NAMALWA (cell line): ENCODE data around the gene PIGQ.

Source experiments
- DNase-seq: peaks from one replicate; pipeline ENCODE4 v3.0.0-alpha.2; 2015; ENCODE audit warnings: low spot score

The PIGQ gene

DNA sequence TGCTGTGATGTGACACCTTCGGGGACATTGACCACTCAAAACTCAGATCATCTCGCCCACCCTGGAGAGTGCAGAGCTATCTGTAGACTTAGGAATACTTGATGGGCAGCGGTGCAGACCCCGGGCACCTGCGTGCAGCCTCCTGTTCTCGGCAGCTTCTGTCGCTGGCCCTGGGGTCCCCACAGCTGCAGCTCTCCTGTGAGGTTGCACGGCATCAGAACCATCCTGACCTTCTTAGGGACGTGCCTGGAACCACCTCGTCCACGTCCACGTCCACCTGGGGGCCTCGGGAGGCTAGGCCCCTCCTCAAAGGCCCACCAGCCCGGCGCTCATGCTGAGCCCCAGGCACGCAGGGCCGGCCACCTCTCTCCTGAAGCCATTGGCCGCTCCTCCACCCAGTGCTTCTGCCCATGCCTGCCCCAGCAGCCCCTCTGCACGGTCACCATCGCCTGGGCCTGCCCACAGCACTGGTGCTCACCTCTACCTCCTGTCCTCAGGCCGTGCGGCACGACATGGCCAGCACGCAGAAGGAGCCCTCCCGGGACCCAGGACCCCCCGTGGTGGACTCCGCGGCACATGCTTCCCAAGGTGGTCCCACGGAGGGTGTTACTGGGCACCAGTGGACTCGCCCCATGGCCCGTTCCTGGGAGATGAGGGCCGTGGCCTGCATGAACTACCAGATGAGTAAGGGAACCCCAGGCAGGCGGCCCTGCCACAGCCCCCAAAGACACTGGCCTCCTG is 58.7 kb downstream of the PIGQ start:
- DNase-seq, result no peak

DNA sequence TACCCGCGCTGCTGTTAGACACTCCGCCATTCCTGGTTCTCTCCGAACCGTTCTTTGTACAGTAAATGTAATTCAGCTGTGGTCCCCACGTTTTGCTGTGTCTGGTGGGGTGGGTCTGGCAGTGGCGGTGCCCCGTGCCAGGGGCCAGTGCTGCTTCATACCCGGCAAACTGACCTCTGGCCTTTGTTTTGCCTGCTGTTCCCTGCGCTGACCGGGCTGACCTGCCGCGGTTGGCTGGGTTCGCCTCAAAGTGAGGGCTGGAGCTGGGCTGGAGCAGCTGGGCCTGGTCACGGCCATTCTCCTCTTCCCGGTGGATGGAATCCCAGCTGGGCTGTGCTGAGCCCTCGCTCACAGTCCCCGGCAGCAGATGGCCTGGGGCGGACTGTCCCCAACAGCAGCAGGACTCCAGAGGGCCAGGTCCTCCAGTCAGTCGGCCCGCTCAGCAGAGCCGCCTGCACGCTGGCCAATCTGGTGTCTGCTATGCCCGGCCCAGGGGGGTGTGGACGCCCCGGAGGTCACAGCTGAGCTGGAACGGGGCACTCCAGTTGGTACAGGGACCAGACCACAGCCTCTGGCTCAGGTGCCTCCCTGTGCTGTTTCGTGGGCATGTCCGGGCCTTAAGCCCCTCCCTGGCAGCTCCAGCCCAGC is 59.5 kb downstream of the PIGQ start:
- no peak for DNase-seq

DNA sequence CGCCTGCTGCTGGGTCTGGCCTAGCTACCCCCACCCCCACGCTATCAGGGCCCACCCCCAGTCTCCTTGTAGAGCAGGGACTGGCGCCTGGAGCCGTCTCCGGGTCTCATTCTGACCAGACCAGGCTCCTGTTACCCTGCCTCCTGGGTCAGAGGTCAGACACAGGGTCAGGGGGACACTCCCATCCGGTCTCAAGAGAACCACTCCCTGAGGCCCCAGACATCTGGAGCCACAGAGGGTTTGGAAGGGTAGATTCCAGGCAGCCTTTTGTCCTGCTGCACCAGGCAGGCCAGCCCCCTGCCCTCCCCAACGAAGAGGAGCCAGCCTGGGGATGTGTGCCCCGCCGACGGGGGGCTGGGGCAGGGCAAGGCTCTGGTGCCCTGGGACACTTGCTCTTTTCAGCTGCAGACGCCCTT is 60.1 kb downstream of the PIGQ start:
- no peak for DNase-seq

DNA sequence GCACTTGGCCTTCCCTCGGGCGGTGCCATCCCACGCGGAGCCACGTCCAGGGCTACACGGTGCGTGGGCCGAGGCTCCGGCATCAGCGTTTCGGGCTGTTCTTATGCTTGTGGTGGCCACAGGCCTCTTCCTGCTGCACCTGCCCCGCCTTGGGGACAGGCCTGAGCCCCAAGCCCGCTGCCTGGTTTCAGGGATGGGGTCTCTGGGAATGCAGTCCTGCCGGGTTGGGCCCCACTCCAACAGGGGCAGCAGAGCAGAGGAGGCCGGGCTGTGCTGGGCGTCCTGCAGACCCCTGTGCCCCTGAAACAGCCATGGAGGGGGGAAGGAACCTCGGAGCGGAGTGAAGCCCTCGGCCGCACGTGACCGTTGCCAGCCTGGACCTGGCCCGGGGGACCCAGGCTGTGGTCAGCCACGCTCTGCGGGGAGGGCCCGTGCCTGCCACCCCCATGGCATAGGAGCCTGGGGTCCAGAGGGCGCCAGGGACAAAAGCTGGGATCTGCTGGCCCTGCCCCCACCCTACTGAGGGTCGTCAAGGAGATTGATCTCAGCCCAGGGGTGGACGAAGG is 60.6 kb downstream of the PIGQ start:
- DNase-seq, result no peak

DNA sequence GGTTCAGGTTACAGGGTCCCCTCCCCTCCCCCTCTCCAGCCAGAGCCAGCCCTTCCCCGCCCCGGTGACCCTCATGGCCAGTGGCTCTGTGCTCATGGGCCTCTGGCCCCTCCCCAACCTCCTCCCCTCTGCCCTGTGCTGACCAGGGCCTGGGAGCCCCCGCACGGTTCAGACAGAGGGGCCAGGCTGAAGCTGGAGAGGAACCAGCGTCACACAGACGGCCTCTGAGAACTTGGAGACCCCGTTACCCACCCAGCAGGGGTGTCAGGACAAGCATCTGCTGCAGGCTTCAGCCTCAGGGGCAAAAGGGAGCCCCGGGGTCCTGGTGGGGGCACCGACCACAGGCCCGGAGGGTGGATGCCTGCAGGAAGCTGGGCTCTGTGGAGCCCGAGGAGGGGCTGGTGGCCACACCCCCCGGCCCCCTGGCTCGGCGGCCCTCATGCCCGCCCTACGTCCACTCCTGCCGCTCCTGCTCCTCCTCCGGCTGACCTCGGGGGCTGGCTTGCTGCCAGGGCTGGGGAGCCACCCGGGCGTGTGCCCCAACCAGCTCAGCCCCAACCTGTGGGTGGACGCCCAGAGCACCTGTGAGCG is 61.1 kb downstream of the PIGQ start, which contains the start of gene WFIKKN1:
TSS of gene WFIKKN1 (plus strand) at position 171 of the 591 bp plus-strand sequence. CDS start at position 440, 269 bp downstream.
- no peak for DNase-seq

DNA sequence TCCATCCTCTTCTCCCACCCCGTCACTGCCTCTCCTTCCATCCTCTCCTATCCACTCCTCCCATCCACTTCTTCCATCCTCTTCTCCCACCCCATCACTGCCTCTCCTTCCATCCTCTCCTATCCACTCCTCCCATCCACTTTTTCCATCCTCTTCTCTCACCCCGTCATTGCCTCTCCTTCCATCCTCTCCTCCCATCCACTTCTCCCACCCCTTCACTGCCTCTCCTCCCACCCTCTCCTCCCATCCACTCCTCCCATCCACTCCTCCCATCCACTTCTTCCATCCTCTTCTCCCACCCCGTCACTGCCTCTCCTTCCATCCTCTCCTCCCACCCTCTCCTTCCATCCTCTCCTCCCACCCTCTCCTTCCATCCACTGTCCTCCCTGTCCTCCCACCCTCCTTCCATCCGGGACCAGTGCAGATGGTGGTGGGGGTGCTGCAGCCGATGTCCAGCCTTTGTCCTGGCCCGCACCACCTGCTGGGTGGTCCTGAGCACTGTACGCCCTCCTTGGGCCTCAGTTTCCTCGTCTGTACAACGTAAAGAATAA is 62.1 kb downstream of the PIGQ start:
- DNase-seq, result no peak

DNA sequence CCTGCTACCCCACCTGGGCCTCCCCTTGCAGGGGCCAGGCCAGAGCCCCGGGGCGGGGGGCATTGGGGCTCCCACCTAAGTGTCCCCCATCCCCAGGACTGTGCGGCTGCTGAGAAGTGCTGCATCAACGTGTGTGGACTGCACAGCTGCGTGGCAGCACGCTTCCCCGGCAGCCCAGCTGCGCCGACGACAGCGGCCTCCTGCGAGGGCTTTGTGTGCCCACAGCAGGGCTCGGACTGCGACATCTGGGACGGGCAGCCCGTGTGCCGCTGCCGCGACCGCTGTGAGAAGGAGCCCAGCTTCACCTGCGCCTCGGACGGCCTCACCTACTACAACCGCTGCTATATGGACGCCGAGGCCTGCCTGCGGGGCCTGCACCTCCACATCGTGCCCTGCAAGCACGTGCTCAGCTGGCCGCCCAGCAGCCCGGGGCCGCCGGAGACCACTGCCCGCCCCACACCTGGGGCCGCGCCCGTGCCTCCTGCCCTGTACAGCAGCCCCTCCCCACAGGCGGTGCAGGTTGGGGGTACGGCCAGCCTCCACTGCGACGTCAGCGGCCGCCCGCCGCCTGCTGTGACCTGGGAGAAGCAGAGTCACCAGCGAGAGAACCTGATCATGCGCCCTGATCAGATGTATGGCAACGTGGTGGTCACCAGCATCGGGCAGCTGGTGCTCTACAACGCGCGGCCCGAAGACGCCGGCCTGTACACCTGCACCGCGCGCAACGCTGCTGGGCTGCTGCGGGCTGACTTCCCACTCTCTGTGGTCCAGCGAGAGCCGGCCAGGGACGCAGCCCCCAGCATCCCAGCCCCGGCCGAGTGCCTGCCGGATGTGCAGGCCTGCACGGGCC is 62.9 kb downstream of the PIGQ start:
- DNase-seq, result no peak

DNA sequence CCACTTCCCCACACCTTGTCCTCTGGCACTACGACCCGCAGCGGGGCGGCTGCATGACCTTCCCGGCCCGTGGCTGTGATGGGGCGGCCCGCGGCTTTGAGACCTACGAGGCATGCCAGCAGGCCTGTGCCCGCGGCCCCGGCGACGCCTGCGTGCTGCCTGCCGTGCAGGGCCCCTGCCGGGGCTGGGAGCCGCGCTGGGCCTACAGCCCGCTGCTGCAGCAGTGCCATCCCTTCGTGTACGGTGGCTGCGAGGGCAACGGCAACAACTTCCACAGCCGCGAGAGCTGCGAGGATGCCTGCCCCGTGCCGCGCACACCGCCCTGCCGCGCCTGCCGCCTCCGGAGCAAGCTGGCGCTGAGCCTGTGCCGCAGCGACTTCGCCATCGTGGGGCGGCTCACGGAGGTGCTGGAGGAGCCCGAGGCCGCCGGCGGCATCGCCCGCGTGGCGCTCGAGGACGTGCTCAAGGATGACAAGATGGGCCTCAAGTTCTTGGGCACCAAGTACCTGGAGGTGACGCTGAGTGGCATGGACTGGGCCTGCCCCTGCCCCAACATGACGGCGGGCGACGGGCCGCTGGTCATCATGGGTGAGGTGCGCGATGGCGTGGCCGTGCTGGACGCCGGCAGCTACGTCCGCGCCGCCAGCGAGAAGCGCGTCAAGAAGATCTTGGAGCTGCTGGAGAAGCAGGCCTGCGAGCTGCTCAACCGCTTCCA is 63.7 kb downstream of the PIGQ start:
- no peak for DNase-seq
